ENCODE measurements around the gene HMGB2.

GRCh38 chr4:173374588-173374987, 40.4 kb upstream of the HMGB2 start:
- TF ChIP-seq CTCF (IDR thresholded peaks at IDR 0.05) (no peak), POLR2A (IDR thresholded peaks at IDR 0.05) (no peak), POLR2AphosphoS5 (IDR thresholded peaks at IDR 0.05) (no peak)
